AG08396 (cell line): ENCODE results near the gene DLL1.
"Not testable (repeated sequence)": the region's sequence is repeated elsewhere in the genome, so short reads cannot be mapped to it uniquely, and the experiment has no call there.

ENCODE experiments used
- DNase-seq: peaks from one replicate; pipeline ENCODE4 v3.0.0; 2012; ENCODE audit warnings: low spot score, mixed read lengths

DLL1 gene

GRCh38 chr6:170290296-170291128 lies at the start of gene DLL1:
Gene DLL1, minus strand, starts transcription at chr6:170291078. Its CDS starts 939 bp downstream, at chr6:170290139.
- DNase-seq = peak; percentile 64

- DNase-seq = not testable (repeated sequence)
Observed at GRCh38 chr6:170335199-170335598, 44.3 kb upstream of the DLL1 start.

GRCh38 chr6:170329321-170329720 lies 38.4 kb upstream of the DLL1 start:
- no peak for DNase-seq

GRCh38 chr6:170317718-170318117 lies 26.8 kb upstream of the DLL1 start:
- no peak for DNase-seq

GRCh38 chr6:170317076-170317475 lies 26.2 kb upstream of the DLL1 start:
- no peak for DNase-seq

- no peak for DNase-seq
Observed at GRCh38 chr6:170316071-170316470, 25.2 kb upstream of the DLL1 start.

- DNase-seq = no peak
Observed at GRCh38 chr6:170314983-170315382, 24.1 kb upstream of the DLL1 start.

GRCh38 chr6:170313716-170314295 lies 22.9 kb upstream of the DLL1 start:
- DNase-seq = no peak

GRCh38 chr6:170312876-170313275 lies 22.0 kb upstream of the DLL1 start:
- no peak for DNase-seq

GRCh38 chr6:170311696-170312095 lies 20.8 kb upstream of the DLL1 start:
- no peak for DNase-seq

- DNase-seq = no peak
Observed at GRCh38 chr6:170308761-170309160, 17.9 kb upstream of the DLL1 start.

- no peak for DNase-seq
Observed at GRCh38 chr6:170307080-170307545, 16.2 kb upstream of the DLL1 start.

- peak; percentile 100 for DNase-seq
Observed at GRCh38 chr6:170306324-170307079, 15.6 kb upstream of the DLL1 start, which contains the start of gene FAM120B. Gene FAM120B, plus strand, starts transcription at chr6:170306758. Its CDS starts 10,633 bp downstream, at chr6:170317391.

GRCh38 chr6:170305805-170306323 lies 15.0 kb upstream of the DLL1 start:
- no peak for DNase-seq

- DNase-seq = no peak
Observed at GRCh38 chr6:170301184-170301583, 10.3 kb upstream of the DLL1 start.

GRCh38 chr6:170298688-170299087 lies 7.8 kb upstream of the DLL1 start:
- no peak for DNase-seq

- DNase-seq = no peak
Observed at GRCh38 chr6:170297576-170298330, 6.9 kb upstream of the DLL1 start.

- no peak for DNase-seq
Observed at GRCh38 chr6:170296746-170297575, 6.1 kb upstream of the DLL1 start.

GRCh38 chr6:170296423-170296745 lies 5.5 kb upstream of the DLL1 start:
- no peak for DNase-seq

GRCh38 chr6:170295510-170296422 lies 4.9 kb upstream of the DLL1 start:
- DNase-seq = peak; percentile 61
